ENCODE measurements around the gene ZNF614. TPM values are rescaled to one million over a fixed set of nuclear protein-coding genes. Genes with fewer than 3 reads are reported as not detected.
"Not testable (repeated sequence)": the region's sequence is repeated elsewhere in the genome, so short reads cannot be mapped to it uniquely, and the experiment has no call there.

ZNF614 gene
- total and polyA plus RNA-seq, 9 donors: 6.3 to 12.7 (median 10.1) TPM

DNA sequence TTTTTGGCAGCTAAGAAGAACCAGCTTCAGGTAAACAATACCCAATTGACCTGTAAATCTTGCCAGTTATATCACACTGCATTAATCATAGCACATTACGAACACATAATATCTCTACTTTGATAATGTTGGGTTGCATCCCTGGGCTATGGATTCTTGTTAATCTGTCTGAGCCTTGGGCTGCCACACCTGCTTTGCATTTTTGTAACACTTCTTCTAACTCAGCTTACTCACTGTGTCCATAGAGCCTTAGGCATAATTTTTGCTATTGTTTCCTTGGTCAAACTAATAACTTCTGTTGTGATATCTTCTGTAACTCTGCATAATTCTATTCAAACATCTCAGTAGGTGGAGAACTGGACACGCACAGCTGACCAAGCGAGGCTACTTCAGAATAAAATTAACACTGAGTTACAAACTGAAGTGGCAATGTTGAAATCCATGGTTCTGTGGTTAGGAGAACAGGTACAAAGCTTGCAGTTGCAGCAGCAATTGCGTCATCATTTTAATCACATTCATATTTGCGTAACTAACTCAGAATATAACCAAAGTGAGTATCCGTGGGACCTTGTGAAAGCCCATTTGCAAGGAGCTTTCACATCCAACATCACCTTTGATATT, 48.0 kb downstream of the ZNF614 start:
- 94 to 97% (median 97%) methylated on average over 6 of the region's 6 CpGs for WGBS, 3 donors
- DNase-seq: no peak
- intact Hi-C loops (cut with DNase I): no loop called here
- TF ChIP-seq POLR2A (IDR thresholded peaks at IDR 0.05) (no peak), EP300 (IDR thresholded peaks at IDR 0.05) (no peak)
- TF ChIP-seq, protein P1, sequence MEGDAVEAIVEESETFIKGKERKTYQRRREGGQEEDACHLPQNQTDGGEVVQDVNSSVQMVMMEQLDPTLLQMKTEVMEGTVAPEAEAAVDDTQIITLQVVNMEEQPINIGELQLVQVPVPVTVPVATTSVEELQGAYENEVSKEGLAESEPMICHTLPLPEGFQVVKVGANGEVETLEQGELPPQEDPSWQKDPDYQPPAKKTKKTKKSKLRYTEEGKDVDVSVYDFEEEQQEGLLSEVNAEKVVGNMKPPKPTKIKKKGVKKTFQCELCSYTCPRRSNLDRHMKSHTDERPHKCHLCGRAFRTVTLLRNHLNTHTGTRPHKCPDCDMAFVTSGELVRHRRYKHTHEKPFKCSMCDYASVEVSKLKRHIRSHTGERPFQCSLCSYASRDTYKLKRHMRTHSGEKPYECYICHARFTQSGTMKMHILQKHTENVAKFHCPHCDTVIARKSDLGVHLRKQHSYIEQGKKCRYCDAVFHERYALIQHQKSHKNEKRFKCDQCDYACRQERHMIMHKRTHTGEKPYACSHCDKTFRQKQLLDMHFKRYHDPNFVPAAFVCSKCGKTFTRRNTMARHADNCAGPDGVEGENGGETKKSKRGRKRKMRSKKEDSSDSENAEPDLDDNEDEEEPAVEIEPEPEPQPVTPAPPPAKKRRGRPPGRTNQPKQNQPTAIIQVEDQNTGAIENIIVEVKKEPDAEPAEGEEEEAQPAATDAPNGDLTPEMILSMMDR (IDR thresholded peaks at IDR 0.05): no peak
- Histone ChIP-seq H3K27ac (no peak overlapping the region), H3K9me3 (peaks cover 0 to 68% of the 10 kb centered on the region in 2 donors), H3K4me3 (no peak overlapping the region), H3K4me1 (ENCODE audit: insufficient read depth) (no peaks in the 10 kb centered on the region), H3K27me3 (no peaks in the 10 kb centered on the region), H3K36me3 (no peaks in the 10 kb centered on the region)

DNA sequence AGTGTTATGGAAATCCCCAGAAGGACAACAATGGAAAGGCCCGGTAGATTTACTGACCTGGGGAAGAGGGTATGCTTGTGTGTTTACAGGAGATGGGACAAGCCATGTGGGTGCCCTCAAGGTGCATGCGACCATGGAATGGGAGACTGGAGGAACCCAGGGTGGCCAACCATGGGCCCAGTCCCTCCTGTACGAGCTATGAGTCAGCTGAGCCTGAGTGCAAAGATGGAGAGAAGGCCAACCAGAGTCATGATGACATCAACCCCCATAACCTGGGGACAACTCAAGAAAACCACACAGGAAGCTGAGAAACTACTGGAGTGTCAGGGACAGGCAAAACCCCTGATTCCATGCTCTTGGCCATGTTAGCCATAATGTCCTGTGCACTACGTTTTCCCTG, 49.3 kb downstream of the ZNF614 start:
- Histone ChIP-seq H3K9me3 (peaks cover 0 to 80% of the 10 kb centered on the region in 2 donors), H3K36me3 (no peaks in the 10 kb centered on the region), H3K27ac (no peak overlapping the region), H3K4me1 (ENCODE audit: insufficient read depth) (no peaks in the 10 kb centered on the region), H3K4me3 (no peak overlapping the region), H3K27me3 (no peaks in the 10 kb centered on the region)
- DNase-seq: no peak
- TF ChIP-seq EP300 (IDR thresholded peaks at IDR 0.05) (no peak), POLR2A (IDR thresholded peaks at IDR 0.05) (no peak)
- TF ChIP-seq, protein P1 (IDR thresholded peaks at IDR 0.05): no peak
- 92 to 98% (median 95%) methylated on average over 4 of the region's 4 CpGs for WGBS, 3 donors
- intact Hi-C loops (cut with DNase I): no loop called here

DNA sequence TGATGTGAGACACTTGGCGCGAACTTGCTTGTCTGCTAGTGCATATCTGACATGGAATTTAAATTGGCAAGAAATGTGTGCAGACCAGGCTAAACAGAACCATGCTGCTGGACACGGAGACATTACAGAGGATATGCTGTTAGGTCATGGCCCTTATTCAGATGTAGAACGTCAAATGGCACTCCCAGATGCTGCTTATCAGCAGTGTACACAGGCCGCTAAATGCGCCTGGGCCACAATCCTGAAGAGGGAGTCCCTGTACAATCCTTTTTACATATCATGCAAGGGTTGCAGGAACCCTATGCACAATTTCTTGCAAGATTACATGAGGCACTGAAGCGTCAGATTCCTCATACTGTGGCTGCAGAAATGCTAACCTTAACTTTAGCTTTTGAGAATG, 50.8 kb downstream of the ZNF614 start:
- Histone ChIP-seq H3K4me3 (no peak overlapping the region), H3K36me3 (peaks cover 6% of the 10 kb centered on the region), H3K27me3 (no peaks in the 10 kb centered on the region), H3K9me3 (peaks cover 5 to 82% of the 10 kb centered on the region in 2 donors), H3K27ac (no peak overlapping the region), H3K4me1 (ENCODE audit: insufficient read depth) (no peaks in the 10 kb centered on the region)
- WGBS, 3 donors: 85 to 88% (median 86%) methylated on average over 7 of the region's 7 CpGs
- TF ChIP-seq, protein P1 (IDR thresholded peaks at IDR 0.05): no peak
- no peak for TF ChIP-seq POLR2A (IDR thresholded peaks at IDR 0.05)
- TF ChIP-seq EP300 (IDR thresholded peaks at IDR 0.05): no peak
- intact Hi-C loops (cut with DNase I): no loop called here
- no peak for DNase-seq

DNA sequence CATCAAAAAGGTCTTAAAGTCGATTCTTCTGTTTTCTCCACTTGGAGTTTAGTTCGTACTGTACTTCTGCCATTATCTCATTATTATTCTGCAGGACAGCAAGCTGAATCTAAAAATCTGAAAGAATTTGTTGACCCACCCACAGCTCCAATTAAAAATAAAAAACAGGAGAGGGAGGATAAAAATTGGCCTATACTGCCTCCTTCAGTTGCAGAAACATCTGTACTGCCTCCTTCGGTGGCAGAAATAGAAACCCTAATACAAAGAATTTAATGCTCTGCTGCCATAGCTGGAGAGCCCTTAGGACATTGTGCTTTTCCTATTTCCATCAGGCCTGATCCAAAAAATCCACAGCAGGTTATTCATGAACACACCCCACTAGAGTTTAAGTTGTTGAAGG, 51.3 kb downstream of the ZNF614 start:
- Histone ChIP-seq H3K4me1 (ENCODE audit: insufficient read depth) (no peaks in the 10 kb centered on the region), H3K36me3 (peaks cover 6% of the 10 kb centered on the region), H3K27me3 (no peaks in the 10 kb centered on the region), H3K4me3 (no peak overlapping the region), H3K27ac (no peak overlapping the region), H3K9me3 (peaks cover 7 to 87% of the 10 kb centered on the region in 2 donors)
- intact Hi-C loops (cut with DNase I): no loop called here
- no peak for DNase-seq
- WGBS, 3 donors: 90 to 98% (median 97%) methylated on average over 3 of the region's 3 CpGs
- TF ChIP-seq, protein P1 (IDR thresholded peaks at IDR 0.05): no peak
- TF ChIP-seq EP300 (IDR thresholded peaks at IDR 0.05) (no peak), POLR2A (IDR thresholded peaks at IDR 0.05) (no peak)

DNA sequence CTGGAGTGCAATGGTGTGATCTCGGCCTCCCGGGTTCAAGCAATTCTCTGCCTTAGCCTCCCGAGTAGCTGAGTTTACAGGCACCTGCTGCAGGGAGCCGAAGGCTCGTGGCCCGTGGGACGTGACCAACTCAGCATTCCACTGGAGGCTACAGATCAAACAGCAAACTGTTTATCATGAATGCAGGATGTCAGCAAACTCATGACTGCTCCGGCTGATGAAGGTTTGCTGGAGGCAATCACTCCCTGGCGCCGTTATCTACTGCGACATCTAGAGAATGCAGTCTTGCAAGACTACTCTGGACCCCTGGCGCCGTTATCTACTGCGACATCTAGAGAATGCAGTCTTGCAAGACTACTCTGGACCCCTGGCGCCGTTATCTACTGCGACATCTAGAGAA, 52.4 kb downstream of the ZNF614 start:
- not testable (repeated sequence) for H3K27ac ChIP-seq
- WGBS, 3 donors: 96 to 97% (median 97%) methylated on average over 17 of the region's 17 CpGs

More for the DNA sequence above, 52.4 kb downstream of the ZNF614 start:
- intact Hi-C loops (cut with DNase I); H3K4me1 ChIP-seq (ENCODE audit: insufficient read depth); H3K4me3 ChIP-seq; DNase-seq; H3K27me3 ChIP-seq; H3K36me3 ChIP-seq: not testable (repeated sequence)
- peaks cover 17 to 91% of the 10 kb centered on the region in 2 donors for H3K9me3 ChIP-seq
